Endodermal cell (in vitro differentiated cells): Measurements from ENCODE around the gene CPZ. TPM values are rescaled to one million over a fixed set of nuclear protein-coding genes. Genes with fewer than 3 reads are reported as not detected.

Experiments
- DNase-seq: peaks from one replicate; pipeline ENCODE4 v3.0.0-alpha.2; 2017
- H3K27ac ChIP-seq: 2 replicates; pipeline ENCODE4 v1.5.1; 2013; ENCODE audit warnings: mild to moderate bottlenecking, low read depth, low read length, moderate library complexity
- H3K27me3 ChIP-seq: 2 replicates; pipeline ENCODE4 v1.6.1; 2013; ENCODE audit warnings: mild to moderate bottlenecking, low read length, moderate library complexity; ENCODE audit not compliant: insufficient read depth, control insufficient read depth, poor library complexity, severe bottlenecking
- H3K36me3 ChIP-seq: 2 replicates; pipeline ENCODE4 v1.7.0; 2013; ENCODE audit warnings: mild to moderate bottlenecking, low read length, moderate library complexity; ENCODE audit not compliant: control insufficient read depth, insufficient read depth
- H3K4me1 ChIP-seq: one replicate; pipeline ENCODE4 v1.7.0; 2013; ENCODE audit warnings: low read length; ENCODE audit not compliant: control insufficient read depth, insufficient read depth
- H3K4me3 ChIP-seq: 2 replicates; pipeline ENCODE4 v1.5.1; 2013; ENCODE audit warnings: mild to moderate bottlenecking, low read length, moderate library complexity
- H3K9ac ChIP-seq: 2 replicates; pipeline ENCODE4 v1.6.1; 2013; ENCODE audit warnings: mild to moderate bottlenecking, low read length, moderate library complexity; ENCODE audit not compliant: poor library complexity, severe bottlenecking; ENCODE audit errors: extremely low read depth
- H3K9me3 ChIP-seq: 2 replicates; pipeline ENCODE4 v1.6.1; 2013; ENCODE audit warnings: mild to moderate bottlenecking, low read length, moderate library complexity; ENCODE audit not compliant: control insufficient read depth
- H3K27ac Mint-ChIP-seq: 2 replicates; pipeline ENCODE4 v1.8.0; 2020; ENCODE audit warnings: mixed read lengths
- H3K27me3 Mint-ChIP-seq: 2 replicates; pipeline ENCODE4 v1.8.0; 2021; ENCODE audit warnings: mild to moderate bottlenecking, mixed read lengths; ENCODE audit not compliant: insufficient read depth
- H3K36me3 Mint-ChIP-seq: 2 replicates; pipeline ENCODE4 v1.8.0; 2020; ENCODE audit warnings: low read depth, mixed read lengths
- H3K4me1 Mint-ChIP-seq: 2 replicates; pipeline ENCODE4 v1.8.0; 2020; ENCODE audit warnings: mixed read lengths
- H3K4me3 Mint-ChIP-seq: 2 replicates; pipeline ENCODE4 v1.8.0; 2020; ENCODE audit warnings: mild to moderate bottlenecking, moderate library complexity, mixed read lengths
- H3K9me3 Mint-ChIP-seq: 2 replicates; pipeline ENCODE4 v1.8.0; 2020; ENCODE audit warnings: mild to moderate bottlenecking, mixed read lengths
- WGBS, 2 experiments: methylation state at CpG; one replicate each; pipeline versions ENCODE4 v1.1.5 to v1.1.7; 2013; ENCODE audit warnings: missing lambda C conversion rate in 2 of 2, mixed read lengths in 1 of 2; ENCODE audit not compliant: insufficient coverage in 1 of 2, insufficient read length in 1 of 2; 5-methylcytosine and 5-hydroxymethylcytosine counted together
- total RNA-seq, 2 donors: library from RNA; stranded (reverse); fragmentation: NEBNext Ultra II Directional in 1 of 2; extraction: Animal tissue kit (Norgen Biotek cat#: 25700) in 1 of 2; gene quantifications; 2 replicates in 1 of 2; 3 replicates in 1 of 2; pipeline ENCODE4 v1.2.1, GENCODE V29; 2021
- TF ChIP-seq, protein P1 (sequence below): fragments of 200-600 bp; sonication (generic); conservative IDR thresholded peaks from 2 replicates; pipeline ENCODE4 v1.5.0; 2021; ENCODE audit warnings: antibody characterized with exemption, mild to moderate bottlenecking

The CPZ gene
- total RNA-seq, 2 donors from 2014 or later, result 23.9 to 33.6 TPM

DNA sequence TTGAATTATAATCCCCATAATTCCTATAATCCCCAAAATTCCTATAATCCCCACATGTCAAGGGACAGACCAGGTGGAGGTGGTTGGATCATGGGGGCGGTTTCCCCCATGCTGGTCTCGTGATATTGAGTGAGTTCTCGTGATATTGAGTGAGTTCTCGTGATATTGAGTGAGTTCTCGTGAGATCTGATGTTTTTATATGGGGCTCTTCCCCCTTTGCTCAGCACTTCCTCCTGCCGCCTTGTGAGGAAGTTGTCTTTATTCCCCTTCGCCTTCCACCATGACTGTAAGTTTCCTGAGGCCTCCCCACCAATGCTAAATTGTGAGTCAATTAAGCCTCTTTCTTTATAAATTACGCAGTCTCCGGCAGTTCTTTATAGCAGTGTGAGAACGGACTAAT is 48.9 kb upstream of the CPZ start:
- no peak overlapping the region for H3K4me3 Mint-ChIP-seq
- peaks cover 4% of the 10 kb centered on the region for H3K4me1 ChIP-seq
- H3K36me3 Mint-ChIP-seq, result no peaks in the 10 kb centered on the region
- H3K36me3 ChIP-seq, result no peaks in the 10 kb centered on the region
- TF ChIP-seq, protein P1, sequence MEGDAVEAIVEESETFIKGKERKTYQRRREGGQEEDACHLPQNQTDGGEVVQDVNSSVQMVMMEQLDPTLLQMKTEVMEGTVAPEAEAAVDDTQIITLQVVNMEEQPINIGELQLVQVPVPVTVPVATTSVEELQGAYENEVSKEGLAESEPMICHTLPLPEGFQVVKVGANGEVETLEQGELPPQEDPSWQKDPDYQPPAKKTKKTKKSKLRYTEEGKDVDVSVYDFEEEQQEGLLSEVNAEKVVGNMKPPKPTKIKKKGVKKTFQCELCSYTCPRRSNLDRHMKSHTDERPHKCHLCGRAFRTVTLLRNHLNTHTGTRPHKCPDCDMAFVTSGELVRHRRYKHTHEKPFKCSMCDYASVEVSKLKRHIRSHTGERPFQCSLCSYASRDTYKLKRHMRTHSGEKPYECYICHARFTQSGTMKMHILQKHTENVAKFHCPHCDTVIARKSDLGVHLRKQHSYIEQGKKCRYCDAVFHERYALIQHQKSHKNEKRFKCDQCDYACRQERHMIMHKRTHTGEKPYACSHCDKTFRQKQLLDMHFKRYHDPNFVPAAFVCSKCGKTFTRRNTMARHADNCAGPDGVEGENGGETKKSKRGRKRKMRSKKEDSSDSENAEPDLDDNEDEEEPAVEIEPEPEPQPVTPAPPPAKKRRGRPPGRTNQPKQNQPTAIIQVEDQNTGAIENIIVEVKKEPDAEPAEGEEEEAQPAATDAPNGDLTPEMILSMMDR, result no peak
- no peaks in the 10 kb centered on the region for H3K27me3 Mint-ChIP-seq
- no peak overlapping the region for H3K27ac ChIP-seq
- DNase-seq, result no peak
- H3K4me3 ChIP-seq, result no peak overlapping the region
- 91 to 95% methylated on average over 10 of the region's 10 CpGs for WGBS, 2 experiments
- no peaks in the 10 kb centered on the region for H3K9me3 ChIP-seq
- H3K4me1 Mint-ChIP-seq, result peaks cover 8% of the 10 kb centered on the region
- H3K9ac ChIP-seq, result no peak overlapping the region
- H3K9me3 Mint-ChIP-seq, result no peaks in the 10 kb centered on the region
- no peak overlapping the region for H3K27ac Mint-ChIP-seq
- no peaks in the 10 kb centered on the region for H3K27me3 ChIP-seq

DNA sequence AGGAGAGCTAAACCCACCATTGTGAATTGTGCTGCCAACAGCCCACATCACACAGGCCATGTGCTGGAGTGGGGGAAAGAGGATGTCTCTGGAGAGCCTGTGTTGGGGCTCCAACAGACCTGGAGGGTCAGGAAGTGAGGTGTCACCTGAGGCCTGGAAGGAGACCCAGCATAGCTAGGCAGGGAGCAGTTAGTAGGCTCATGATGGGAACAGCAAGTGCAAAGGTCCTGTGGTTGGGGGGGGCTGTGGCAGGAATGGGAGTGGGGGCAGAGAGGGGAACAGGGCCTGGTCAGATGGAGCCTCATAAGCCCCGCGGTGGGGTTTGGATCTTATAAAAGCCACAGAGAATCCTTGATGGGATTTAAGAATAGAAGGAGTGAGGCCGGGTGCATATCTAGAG is 48.3 kb upstream of the CPZ start:
- Mint-ChIP-seq H3K9me3 (no peaks in the 10 kb centered on the region), H3K27me3 (no peaks in the 10 kb centered on the region), H3K4me1 (peaks cover 8% of the 10 kb centered on the region), H3K36me3 (no peaks in the 10 kb centered on the region), H3K4me3 (no peak overlapping the region), H3K27ac (no peak overlapping the region)
- no peak overlapping the region for H3K27ac ChIP-seq
- TF ChIP-seq, protein P1, result no peak
- WGBS, 2 experiments, result 82 to 93% methylated on average over 2 to 3 of the region's 3 CpGs
- H3K9me3 ChIP-seq, result no peaks in the 10 kb centered on the region
- no peak overlapping the region for H3K4me3 ChIP-seq
- H3K36me3 ChIP-seq, result no peaks in the 10 kb centered on the region
- DNase-seq, result no peak
- H3K9ac ChIP-seq, result no peak overlapping the region
- no peaks in the 10 kb centered on the region for H3K27me3 ChIP-seq
- H3K4me1 ChIP-seq, result peaks cover 8% of the 10 kb centered on the region

DNA sequence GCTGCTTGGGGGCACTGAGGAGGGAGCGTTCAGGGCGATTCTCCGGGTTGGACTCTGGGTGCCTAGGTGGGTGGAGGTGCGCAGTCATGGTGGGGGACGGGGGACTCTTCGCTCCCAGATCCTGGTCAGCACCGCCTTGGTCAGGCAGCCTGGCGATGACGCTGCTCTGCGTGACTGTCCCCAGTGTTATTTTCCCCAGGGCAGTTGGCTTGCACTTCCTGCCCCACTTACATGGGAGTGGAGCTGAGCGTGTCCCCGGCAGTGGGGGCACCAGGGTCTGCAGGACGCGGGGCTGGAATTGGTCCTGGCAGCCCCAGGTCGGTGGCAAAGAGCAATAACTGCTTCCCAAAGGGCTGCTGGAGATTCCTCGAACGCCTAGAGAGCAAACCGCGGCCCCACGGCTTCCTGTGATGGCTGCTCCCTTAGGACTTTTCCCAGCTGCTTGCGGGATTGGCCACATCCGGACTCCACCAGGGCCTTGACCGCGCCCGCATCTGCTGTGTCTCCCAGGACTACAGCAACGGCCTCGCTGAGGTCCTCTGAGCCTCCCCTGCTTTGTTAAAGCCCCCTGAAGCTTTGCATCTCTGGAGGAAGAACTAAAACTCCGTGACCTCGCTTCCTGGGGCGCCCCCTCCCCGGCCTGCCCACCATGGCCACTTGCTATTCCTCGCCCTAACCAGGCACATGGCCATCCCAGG is 47.7 kb upstream of the CPZ start:
- 92 to 95% methylated on average over 24 to 32 of the region's 32 CpGs for WGBS, 2 experiments
- Mint-ChIP-seq H3K4me1 (peaks cover 8% of the 10 kb centered on the region), H3K27ac (no peak overlapping the region), H3K9me3 (no peaks in the 10 kb centered on the region), H3K36me3 (no peaks in the 10 kb centered on the region), H3K4me3 (no peak overlapping the region), H3K27me3 (no peaks in the 10 kb centered on the region)
- Histone ChIP-seq H3K4me3 (no peak overlapping the region), H3K27me3 (no peaks in the 10 kb centered on the region), H3K36me3 (no peaks in the 10 kb centered on the region), H3K27ac (no peak overlapping the region), H3K4me1 (peaks cover 9% of the 10 kb centered on the region), H3K9me3 (no peaks in the 10 kb centered on the region), H3K9ac (no peak overlapping the region)
- TF ChIP-seq, protein P1, result no peak
- DNase-seq, result peak; percentile 48
